Lung (tissue), 12 donors: ENCODE results near the gene TMEM184B. TPM values are rescaled to one million over a fixed set of nuclear protein-coding genes. Genes with fewer than 3 reads are reported as not detected.

Source experiments
- ATAC-seq: fragments of 200-7000 bp; cut with Tn5 transposase; one replicate; pipeline ENCODE4 v1.9.1; 2020; ENCODE audit warnings: moderate number of reproducible peaks; ENCODE audit not compliant: insufficient read depth, low FRiP score
- DNase-seq, 3 donors: peaks; one replicate each; pipeline ENCODE4 v3.0.0-alpha.2; 2013 to 2017
- H3K27ac ChIP-seq, 2 donors: one replicate each; pipeline ENCODE4 v1.5.1; 2013; ENCODE audit warnings: mild to moderate bottlenecking in 2 of 2, moderate library complexity in 2 of 2, control low read depth in 1 of 2, inconsistent platforms in 1 of 2, low read depth in 1 of 2, low read length in 1 of 2
- H3K27me3 ChIP-seq, 3 donors: one replicate each; pipeline ENCODE4 v1.5.1; 2013; ENCODE audit warnings: low read length in 2 of 3; ENCODE audit not compliant: control insufficient read depth in 3 of 3, insufficient read depth in 3 of 3
- H3K36me3 ChIP-seq, 4 donors: one replicate each; pipeline ENCODE4 v1.5.1; 2013; ENCODE audit warnings: low read length in 4 of 4, mild to moderate bottlenecking in 1 of 4, moderate library complexity in 1 of 4; ENCODE audit not compliant: control insufficient read depth in 4 of 4, insufficient read depth in 4 of 4
- H3K4me1 ChIP-seq, 5 donors: one replicate each; pipeline ENCODE4 v1.5.1; 2013; ENCODE audit warnings: low read length in 5 of 5, mild to moderate bottlenecking in 2 of 5, moderate library complexity in 1 of 5; ENCODE audit not compliant: control insufficient read depth in 5 of 5, insufficient read depth in 5 of 5
- H3K4me3 ChIP-seq: one replicate; pipeline ENCODE4 v1.5.1; 2013; ENCODE audit warnings: mild to moderate bottlenecking, control low read depth, moderate library complexity
- H3K9ac ChIP-seq, 2 donors: one replicate each; pipeline ENCODE4 v1.5.1; 2013; ENCODE audit warnings: low read length in 2 of 2, control low read depth in 1 of 2; ENCODE audit not compliant: insufficient read depth in 1 of 2
- H3K9me3 ChIP-seq, 4 donors: one replicate each; pipeline ENCODE4 v1.5.1; 2013; ENCODE audit warnings: low read length in 3 of 4, mild to moderate bottlenecking in 1 of 4, moderate library complexity in 1 of 4; ENCODE audit not compliant: control insufficient read depth in 4 of 4, insufficient read depth in 3 of 4
- CTCF ChIP-seq: IDR thresholded peaks from 2 replicates; pipeline ENCODE4 v1.5.1; 2012; ENCODE audit warnings: mild to moderate bottlenecking; ENCODE audit errors: control extremely low read depth, extremely low read depth
- WGBS, 2 donors: extraction: QIAGEN DNeasy Blood & Tissue Kit; methylation state at CpG; one replicate each; pipeline ENCODE4 v1.1.7; 2013; 5-methylcytosine and 5-hydroxymethylcytosine counted together
- polyA plus RNA-seq, 2 donors: library from polyadenylated mRNA; stranded (reverse); fragments of 200-250 nt; gene quantifications; one replicate each; pipeline ENCODE4 v1.2.1, GENCODE V29; 2013
- total RNA-seq, 2 donors: library from RNA; depleted of rRNA in 1 of 2; stranded (reverse); fragments of >200 nt in 1 of 2; gene quantifications; one replicate each; pipeline ENCODE4 v1.2.1, GENCODE V29; 2014 to 2021
- donor health status: control.
- donor health status: control.
- donor health status: Bipolar disorder and iron deficiency.
- donor health status: healthy.
- donor health status: DM: yes; HTN: yes; CAD: no.

Gene TMEM184B
- total and polyA plus RNA-seq, 4 donors: 26.3 to 82.4 (median 39.9) TPM

GRCh38 chr22:38219632-38220031 is 53.2 kb downstream of the TMEM184B start:
- 71 to 81% methylated on average over 10 of the region's 10 CpGs for WGBS, 2 donors
- no peaks in the 10 kb centered on the region for H3K9me3 ChIP-seq
- peaks cover 2 to 30% (median 8%) of the 10 kb centered on the region in 5 donors for H3K4me1 ChIP-seq
- H3K9ac ChIP-seq: no peak overlapping the region
- ATAC-seq (no peak), DNase-seq (no peak)
- TF ChIP-seq CTCF: no peak
- H3K27me3 ChIP-seq: no peaks in the 10 kb centered on the region
- H3K4me3 ChIP-seq: no peak overlapping the region
- H3K27ac ChIP-seq: peak overlapping the region in 1 of 2 donors; percentile 84
- peaks cover 3 to 43% (median 5%) of the 10 kb centered on the region in 4 donors for H3K36me3 ChIP-seq

GRCh38 chr22:38218661-38219622 is 53.9 kb downstream of the TMEM184B start:
- Histone ChIP-seq H3K4me1 (peaks cover 2 to 37% (median 8%) of the 10 kb centered on the region in 5 donors), H3K27ac (peak overlapping the region; percentile 67 to 88), H3K36me3 (peaks cover 0 to 45% (median 2%) of the 10 kb centered on the region in 4 donors), H3K9me3 (peaks cover 0 to 3% (median 0%) of the 10 kb centered on the region in 4 donors), H3K27me3 (peaks cover 0 to 2% (median 0%) of the 10 kb centered on the region in 3 donors), H3K4me3 (no peak overlapping the region), H3K9ac (peak overlapping the region in 1 of 2 donors; percentile 42)
- TF ChIP-seq CTCF: no peak
- WGBS, 2 donors: 45 to 56% methylated on average over 25 of the region's 25 CpGs
- DNase-seq (peak; percentile 68 to 83 (median 80)), ATAC-seq (peak; percentile 81)

- peaks cover 0 to 3% (median 0%) of the 10 kb centered on the region in 4 donors for H3K9me3 ChIP-seq
- H3K27me3 ChIP-seq: peaks cover 0 to 3% (median 0%) of the 10 kb centered on the region in 3 donors
- H3K27ac ChIP-seq: no peak overlapping the region
- no peak for TF ChIP-seq CTCF
- peaks cover 0 to 19% (median 2%) of the 10 kb centered on the region in 4 donors for H3K36me3 ChIP-seq
- H3K9ac ChIP-seq: no peak overlapping the region
- peaks cover 2 to 31% (median 8%) of the 10 kb centered on the region in 5 donors for H3K4me1 ChIP-seq
- WGBS, 2 donors: 88% methylated on average over 11 of the region's 11 CpGs
- ATAC-seq: no peak
- DNase-seq: no peak
- H3K4me3 ChIP-seq: no peak overlapping the region
Measured at GRCh38 chr22:38215156-38216038, 57.4 kb downstream of the TMEM184B start.
